ENCODE data around the gene FAM120A.

GRCh38 chr9:93573516-93573828 lies 122.0 kb downstream of the FAM120A start:
- TF ChIP-seq, protein P1, sequence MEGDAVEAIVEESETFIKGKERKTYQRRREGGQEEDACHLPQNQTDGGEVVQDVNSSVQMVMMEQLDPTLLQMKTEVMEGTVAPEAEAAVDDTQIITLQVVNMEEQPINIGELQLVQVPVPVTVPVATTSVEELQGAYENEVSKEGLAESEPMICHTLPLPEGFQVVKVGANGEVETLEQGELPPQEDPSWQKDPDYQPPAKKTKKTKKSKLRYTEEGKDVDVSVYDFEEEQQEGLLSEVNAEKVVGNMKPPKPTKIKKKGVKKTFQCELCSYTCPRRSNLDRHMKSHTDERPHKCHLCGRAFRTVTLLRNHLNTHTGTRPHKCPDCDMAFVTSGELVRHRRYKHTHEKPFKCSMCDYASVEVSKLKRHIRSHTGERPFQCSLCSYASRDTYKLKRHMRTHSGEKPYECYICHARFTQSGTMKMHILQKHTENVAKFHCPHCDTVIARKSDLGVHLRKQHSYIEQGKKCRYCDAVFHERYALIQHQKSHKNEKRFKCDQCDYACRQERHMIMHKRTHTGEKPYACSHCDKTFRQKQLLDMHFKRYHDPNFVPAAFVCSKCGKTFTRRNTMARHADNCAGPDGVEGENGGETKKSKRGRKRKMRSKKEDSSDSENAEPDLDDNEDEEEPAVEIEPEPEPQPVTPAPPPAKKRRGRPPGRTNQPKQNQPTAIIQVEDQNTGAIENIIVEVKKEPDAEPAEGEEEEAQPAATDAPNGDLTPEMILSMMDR (IDR thresholded peaks at IDR 0.05), result no peak
- no peak for TF ChIP-seq POLR2A (IDR thresholded peaks at IDR 0.05)

Data from adrenal gland (tissue), 5 donors.